HG03060 (cell line): Measurements from ENCODE around the gene SUGT1.
"Not testable (repeated sequence)": the region's sequence is repeated elsewhere in the genome, so short reads cannot be mapped to it uniquely, and the experiment has no call there.

Source experiments
- ATAC-seq: cut with Tn5 transposase; IDR thresholded peaks from one replicate; pipeline ENCODE4 v1.9.1; 2021; ENCODE audit warnings: low read depth, moderate number of reproducible peaks; ENCODE audit not compliant: unreplicated experiment

The SUGT1 gene

GRCh38 chr13:52665325-52665724, 12.7 kb downstream of the SUGT1 start:
- ATAC-seq, result no peak

GRCh38 chr13:52669677-52670076, 17.0 kb downstream of the SUGT1 start:
- no peak for ATAC-seq

- no peak for ATAC-seq
Observed at GRCh38 chr13:52670726-52671125, 18.1 kb downstream of the SUGT1 start.

GRCh38 chr13:52673465-52673864, 20.8 kb downstream of the SUGT1 start:
- ATAC-seq, result no peak

GRCh38 chr13:52677823-52678222, 25.2 kb downstream of the SUGT1 start:
- ATAC-seq, result no peak

GRCh38 chr13:52685806-52686205, 33.2 kb downstream of the SUGT1 start:
- ATAC-seq, result not testable (repeated sequence)

- no peak for ATAC-seq
Observed at GRCh38 chr13:52686376-52686775, 33.7 kb downstream of the SUGT1 start.

- no peak for ATAC-seq
Observed at GRCh38 chr13:52695856-52696255, 43.2 kb downstream of the SUGT1 start.

GRCh38 chr13:52696566-52696965, 43.9 kb downstream of the SUGT1 start:
- ATAC-seq, result no peak

- ATAC-seq, result no peak
Observed at GRCh38 chr13:52701728-52702465, 49.3 kb downstream of the SUGT1 start.

- no peak for ATAC-seq
Observed at GRCh38 chr13:52703482-52703881, 50.8 kb downstream of the SUGT1 start.

- no peak for ATAC-seq
Observed at GRCh38 chr13:52706081-52706480, 53.4 kb downstream of the SUGT1 start.

- ATAC-seq, result no peak
Observed at GRCh38 chr13:52707375-52707774, 54.7 kb downstream of the SUGT1 start.

- ATAC-seq, result not testable (repeated sequence)
Observed at GRCh38 chr13:52708266-52708665, 55.6 kb downstream of the SUGT1 start.

GRCh38 chr13:52711286-52711685, 58.6 kb downstream of the SUGT1 start:
- ATAC-seq, result no peak

GRCh38 chr13:52712385-52712784, 59.7 kb downstream of the SUGT1 start:
- no peak for ATAC-seq

GRCh38 chr13:52713894-52714293, 61.3 kb downstream of the SUGT1 start:
- no peak for ATAC-seq

GRCh38 chr13:52720904-52721303, 68.3 kb downstream of the SUGT1 start:
- not testable (repeated sequence) for ATAC-seq

GRCh38 chr13:52721356-52721755, 68.7 kb downstream of the SUGT1 start:
- ATAC-seq, result not testable (repeated sequence)

- ATAC-seq, result no peak
Observed at GRCh38 chr13:52723181-52723580, 70.5 kb downstream of the SUGT1 start.

- no peak for ATAC-seq
Observed at GRCh38 chr13:52725302-52725701, 72.7 kb downstream of the SUGT1 start.

GRCh38 chr13:52726258-52726657, 73.6 kb downstream of the SUGT1 start:
- no peak for ATAC-seq
